Subcutaneous adipose tissue (tissue), 4 donors: Measurements from ENCODE around the gene TTLL8. TPM values are rescaled to one million over a fixed set of nuclear protein-coding genes. Genes with fewer than 3 reads are reported as not detected.

Experiments
- CTCF ChIP-seq: fragments of 450-650 bp; IDR thresholded peaks from one replicate; pipeline ENCODE4 v1.5.1; 2016; ENCODE audit warnings: low read depth, mild to moderate bottlenecking, control low read depth, antibody characterized with exemption, moderate library complexity
- total RNA-seq, 4 donors: library from RNA; depleted of rRNA; stranded (reverse); fragments of >200 nt; gene quantifications; one replicate each; pipeline ENCODE4 v1.1.0, GENCODE V29; 2016

TTLL8 gene
- total RNA-seq, 4 donors from 2014 or later = not detected

GRCh38 chr22:49999946-50000586 lies 58.0 kb downstream of the TTLL8 start:
- no peak for TF ChIP-seq CTCF

GRCh38 chr22:49999063-49999945 lies 58.8 kb downstream of the TTLL8 start:
- TF ChIP-seq CTCF = no peak

GRCh38 chr22:49998718-49999062 lies 59.4 kb downstream of the TTLL8 start:
- no peak for TF ChIP-seq CTCF

- no peak for TF ChIP-seq CTCF
These were observed 60.0 kb downstream of the TTLL8 start for GRCh38 chr22:49997932-49998717.

- no peak for TF ChIP-seq CTCF
These were observed 60.9 kb downstream of the TTLL8 start for GRCh38 chr22:49997251-49997599.

- no peak for TF ChIP-seq CTCF
These were observed 61.4 kb downstream of the TTLL8 start for GRCh38 chr22:49996518-49997250.
